HepG2 (cell line): ENCODE results near the gene ZNF581. TPM values are rescaled to one million over a fixed set of nuclear protein-coding genes. Genes with fewer than 3 reads are reported as not detected.

Source experiments
- ATAC-seq: fragments of 200-7000 bp; cut with Tn5 transposase; 3 replicates; pipeline ENCODE4 v1.9.1; 2020; ENCODE audit warnings: mild to moderate bottlenecking, moderate library complexity
- BruUV-seq: library from RNA; stranded (reverse); fragments of 400-500 nt; replicated peaks from 2 replicates; lab custom pipeline; 2021; lab: Mats Ljungman, UMichigan
- CTCF ChIA-PET: fragments of 300-600 bp; formaldehyde crosslinking; extraction: SDS; loops from one replicate; lab custom pipeline; 2021; ENCODE audit warnings: low total read pairs, inconsistent platforms, low intra/inter-chr PET ratio; lab: Yijun Ruan, JAX
- POLR2A ChIA-PET: fragments of 350-600 bp; sonication (Branson Sonifier 250); formaldehyde crosslinking; loops from one replicate; lab custom pipeline; 2020; ENCODE audit warnings: antibody characterized with exemption, inconsistent platforms; lab: Yijun Ruan, JAX
- DNase-seq: peaks from one replicate; pipeline ENCODE4 v3.0.0-alpha.2; 2015; ENCODE audit warnings: low spot score
- FAIRE-seq: peaks from 3 replicates; lab custom pipeline; 2011; peaks lifted over from hg19 to GRCh38; lab: Jason Lieb, UNC
- H2AFZ ChIP-seq: one replicate; pipeline ENCODE4 v1.6.1; 2011; ENCODE audit warnings: low read length, inconsistent platforms
- H3K27ac ChIP-seq: fragments of 300-600 bp; 3 replicates; pipeline ENCODE4 v1.8.0; 2011; ENCODE audit warnings: mixed run types, mild to moderate bottlenecking, mixed read lengths, low read length, inconsistent platforms; ENCODE audit not compliant: insufficient read depth; ENCODE audit errors: extremely low read length
- H3K27me3 ChIP-seq, 2 experiments: fragments of 200-600 bp in 1 of 2; 2 replicates in 1 of 2; 3 replicates in 1 of 2; pipeline versions ENCODE4 v1.6.0 to v1.8.0; 2011; ENCODE audit warnings: low read length in 2 of 2, mild to moderate bottlenecking in 2 of 2, moderate library complexity in 2 of 2, inconsistent platforms in 1 of 2; ENCODE audit not compliant: insufficient read depth in 2 of 2, control insufficient read depth in 1 of 2
- H3K36me3 ChIP-seq, 2 experiments: fragments of 200-600 bp in 1 of 2; replicated peaks in 1 of 2; 2 replicates in 1 of 2; 3 replicates in 1 of 2; pipeline versions ENCODE4 v1.5.1 to v1.8.0; 2011; ENCODE audit warnings: low read length in 2 of 2, inconsistent platforms in 1 of 2; ENCODE audit not compliant: insufficient read depth in 2 of 2, control insufficient read depth in 1 of 2
- H3K4me1 ChIP-seq: 2 replicates; pipeline ENCODE4 v1.5.1; 2012; ENCODE audit warnings: low read length, inconsistent platforms; ENCODE audit not compliant: insufficient read depth
- H3K4me2 ChIP-seq: 2 replicates; pipeline ENCODE4 v1.6.0; 2011; ENCODE audit warnings: low read depth, low read length, inconsistent platforms
- H3K4me3 ChIP-seq, 3 experiments: fragments of 200-600 bp in 1 of 3; sonication (generic), shearing (Covaris generic) in 1 of 3; replicated peaks in 1 of 3; 2 replicates each; pipeline ENCODE4 v1.5.1; 2011 to 2016; ENCODE audit warnings: low read length in 3 of 3, inconsistent platforms in 2 of 3, low read depth in 2 of 3, mild to moderate bottlenecking in 2 of 3, control low read depth in 1 of 3, mixed read lengths in 1 of 3; ENCODE audit not compliant: insufficient read depth in 1 of 3
- H3K79me2 ChIP-seq: one replicate; pipeline ENCODE4 v1.6.1; 2011; ENCODE audit warnings: low read length, inconsistent platforms; ENCODE audit not compliant: insufficient read depth
- H3K9ac ChIP-seq: 2 replicates; pipeline ENCODE4 v1.6.0; 2011; ENCODE audit warnings: mild to moderate bottlenecking, low read depth, low read length, inconsistent platforms; ENCODE audit not compliant: insufficient read depth
- H3K9me3 ChIP-seq: 2 replicates; pipeline ENCODE4 v1.5.1; 2012; ENCODE audit warnings: mild to moderate bottlenecking, low read length
- H4K20me1 ChIP-seq: 2 replicates; pipeline ENCODE4 v1.6.0; 2011; ENCODE audit warnings: inconsistent platforms, mild to moderate bottlenecking, low read length, moderate library complexity; ENCODE audit not compliant: insufficient read depth
- FOXC1 ChIP-seq: sonication (generic); formaldehyde crosslinking; IDR thresholded peaks from 2 replicates; pipeline ENCODE4 v1.8.0; 2022; ENCODE audit warnings: mild to moderate bottlenecking, missing genetic modification reagents, borderline replicate concordance
- HOXD1 ChIP-seq: sonication (generic); formaldehyde crosslinking; IDR thresholded peaks from 2 replicates; pipeline ENCODE4 v1.5.0; 2020; ENCODE audit warnings: missing genetic modification reagents
- JARID2 ChIP-seq: sonication (generic); formaldehyde crosslinking; IDR thresholded peaks from 2 replicates; pipeline ENCODE4 v1.8.1; 2023; ENCODE audit warnings: missing genetic modification reagents, inconsistent platforms; ENCODE audit not compliant: insufficient replicate concordance
- TBX2 ChIP-seq: sonication (generic); formaldehyde crosslinking; IDR thresholded peaks from 2 replicates; pipeline ENCODE4 v1.5.0; 2020; ENCODE audit warnings: missing genetic modification reagents, mild to moderate bottlenecking, borderline replicate concordance
- TMF1 ChIP-seq: sonication (generic); formaldehyde crosslinking; IDR thresholded peaks from 2 replicates; pipeline ENCODE4 v1.8.1; 2022; ENCODE audit warnings: low read depth, missing genetic modification reagents
- XBP1 ChIP-seq: sonication (generic); formaldehyde crosslinking; IDR thresholded peaks from 2 replicates; pipeline ENCODE4 v1.5.0; 2020; ENCODE audit warnings: missing genetic modification reagents
- ZBTB8A ChIP-seq: sonication (generic); formaldehyde crosslinking; IDR thresholded peaks from 2 replicates; pipeline ENCODE4 v1.4.0; 2020; ENCODE audit warnings: mild to moderate bottlenecking, low read depth, missing genetic modification reagents, borderline replicate concordance
- ZNF225 ChIP-seq: sonication (generic); formaldehyde crosslinking; IDR thresholded peaks from 2 replicates; pipeline ENCODE4 v1.4.0; 2020; ENCODE audit warnings: mild to moderate bottlenecking, missing genetic modification reagents
- ZNF329 ChIP-seq: sonication (generic); formaldehyde crosslinking; IDR thresholded peaks from 2 replicates; pipeline ENCODE4 v1.9.0; 2021; ENCODE audit warnings: low read depth, mild to moderate bottlenecking, missing genetic modification reagents
- ZNF556 ChIP-seq: sonication (generic); formaldehyde crosslinking; IDR thresholded peaks from 2 replicates; pipeline ENCODE4 v1.4.0; 2020; ENCODE audit warnings: mild to moderate bottlenecking, missing genetic modification reagents, borderline replicate concordance
- ZNF839 ChIP-seq: sonication (generic); formaldehyde crosslinking; IDR thresholded peaks from 2 replicates; pipeline ENCODE4 v1.4.0; 2020; ENCODE audit warnings: missing genetic modification reagents, mild to moderate bottlenecking, borderline replicate concordance
- WGBS: methylation state at CpG from one replicate; pipeline ENCODE4 v1.1.6; 2017; ENCODE audit warnings: low lambda C conversion rate; 5-methylcytosine and 5-hydroxymethylcytosine counted together
- in situ Hi-C: cut with HindIII; loops from 2 replicates; pipeline ENCODE4 v1.10.0; 2017; ENCODE audit warnings: low pct_unique_long_range_greater_than_20kb; ENCODE audit not compliant: extremely low pct_ligation_motif_present
- intact Hi-C: fragments of 100-400 bp; cut with micrococcal nuclease; formaldehyde crosslinking; loops from one replicate; pipeline ENCODE4 v1.10.0; 2022; ENCODE audit not compliant: unreplicated experiment
- polyA plus RNA-seq, 8 experiments: library from polyadenylated mRNA; depleted of rRNA in 3 of 8; stranded (reverse) in 7 of 8; unstranded in 1 of 8; fragments of >200 nt; fragmentation: Illumina TruSeq in 4 of 8; extraction: Trizol in 4 of 8; gene quantifications; 2 replicates each; pipeline versions ENCODE4 v1.2.1 to v1.2.3, GENCODE V29; 2011 to 2016; ENCODE audit warnings: low read depth in 4 of 8, missing spikeins in 1 of 8, mixed read lengths in 1 of 8; ENCODE audit not compliant: insufficient read depth in 1 of 8
- total RNA-seq, 5 experiments: library from RNA; depleted of rRNA; stranded (reverse); fragments of >200 nt; fragmentation: Illumina TruSeq; extraction: Trizol; gene quantifications; 2 replicates each; pipeline ENCODE4 v1.2.3, GENCODE V29; 2016; ENCODE audit warnings: low read depth in 1 of 5
- TF ChIP-seq, protein P1 (sequence below): sonication (generic); formaldehyde crosslinking; IDR thresholded peaks from 2 replicates; pipeline ENCODE4 v1.8.0; 2022; ENCODE audit warnings: missing genetic modification reagents, mild to moderate bottlenecking, moderate library complexity, borderline replicate concordance
- TF ChIP-seq, protein P2 (sequence below): sonication (generic); formaldehyde crosslinking; IDR thresholded peaks from 2 replicates; pipeline ENCODE4 v1.8.1; 2022; ENCODE audit warnings: low read depth, mild to moderate bottlenecking, missing genetic modification reagents
- TF ChIP-seq, protein P3 (sequence below): sonication (generic); formaldehyde crosslinking; conservative IDR thresholded peaks from 2 replicates; pipeline ENCODE4 v1.5.0; 2020; ENCODE audit warnings: missing genetic modification reagents
- TF ChIP-seq, protein P4 (sequence below): sonication (generic); formaldehyde crosslinking; conservative IDR thresholded peaks from 2 replicates; pipeline ENCODE4 v1.8.0; 2022; ENCODE audit warnings: mild to moderate bottlenecking, moderate library complexity, missing genetic modification reagents

ZNF581 gene
- total and polyA plus RNA-seq, 2 of the 13 experiments (the other 11 are each of a cell fraction or from before 2014, with no cell fraction given), result 19.6 to 49.5 TPM

DNA sequence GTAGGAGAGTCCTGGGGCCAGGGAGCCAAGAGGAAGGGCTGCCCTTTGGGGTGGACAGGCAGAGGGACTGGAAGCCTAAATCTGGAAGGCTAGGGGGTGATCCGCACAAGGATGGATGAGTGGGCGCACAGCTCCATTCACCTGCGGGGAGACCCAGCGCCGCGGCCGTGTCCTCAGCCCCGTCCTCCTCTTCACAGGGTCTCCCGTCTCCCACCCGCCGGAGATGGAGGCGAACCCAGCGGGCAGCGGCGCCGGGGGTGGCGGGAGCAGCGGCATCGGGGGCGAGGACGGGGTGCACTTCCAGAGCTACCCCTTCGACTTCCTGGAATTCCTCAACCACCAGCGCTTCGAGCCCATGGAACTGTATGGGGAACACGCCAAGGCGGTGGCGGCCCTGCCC lies 30.1 kb upstream of the ZNF581 start:
- H3K79me2 ChIP-seq, result no peaks in the 10 kb centered on the region
- WGBS, result over 99% methylated on average over 20 of the region's 27 CpGs
- H4K20me1 ChIP-seq, result no peaks in the 10 kb centered on the region
- no peak overlapping the region for H3K4me2 ChIP-seq
- H2AFZ ChIP-seq, result no peak overlapping the region
- H3K36me3 ChIP-seq, result peaks cover 2 to 4% of the 10 kb centered on the region in 2 experiments; a peak in 1 of 5 replicates
- peaks cover 5% of the 10 kb centered on the region for H3K4me1 ChIP-seq
- ATAC-seq (no peak), DNase-seq (no peak), FAIRE-seq (no peak)
- no peaks in the 10 kb centered on the region for H3K27me3 ChIP-seq
- ChIA-PET POLR2A (no interaction called here), CTCF (no interaction called here)
- no TSS peak for BruUV-seq
- no peak overlapping the region for H3K4me3 ChIP-seq
- no peak overlapping the region for H3K9ac ChIP-seq
- TF ChIP-seq TMF1 (CRISPR knock-in tag), result no peak
- no peak for TF ChIP-seq JARID2
- TF ChIP-seq ZNF225, result no peak
- no peak for TF ChIP-seq TBX2
- no peak for TF ChIP-seq HOXD1 (CRISPR knock-in tag)
- TF ChIP-seq FOXC1 (CRISPR knock-in tag), result no peak
- no peak for TF ChIP-seq ZNF329 (CRISPR knock-in tag)
- TF ChIP-seq, protein P1, sequence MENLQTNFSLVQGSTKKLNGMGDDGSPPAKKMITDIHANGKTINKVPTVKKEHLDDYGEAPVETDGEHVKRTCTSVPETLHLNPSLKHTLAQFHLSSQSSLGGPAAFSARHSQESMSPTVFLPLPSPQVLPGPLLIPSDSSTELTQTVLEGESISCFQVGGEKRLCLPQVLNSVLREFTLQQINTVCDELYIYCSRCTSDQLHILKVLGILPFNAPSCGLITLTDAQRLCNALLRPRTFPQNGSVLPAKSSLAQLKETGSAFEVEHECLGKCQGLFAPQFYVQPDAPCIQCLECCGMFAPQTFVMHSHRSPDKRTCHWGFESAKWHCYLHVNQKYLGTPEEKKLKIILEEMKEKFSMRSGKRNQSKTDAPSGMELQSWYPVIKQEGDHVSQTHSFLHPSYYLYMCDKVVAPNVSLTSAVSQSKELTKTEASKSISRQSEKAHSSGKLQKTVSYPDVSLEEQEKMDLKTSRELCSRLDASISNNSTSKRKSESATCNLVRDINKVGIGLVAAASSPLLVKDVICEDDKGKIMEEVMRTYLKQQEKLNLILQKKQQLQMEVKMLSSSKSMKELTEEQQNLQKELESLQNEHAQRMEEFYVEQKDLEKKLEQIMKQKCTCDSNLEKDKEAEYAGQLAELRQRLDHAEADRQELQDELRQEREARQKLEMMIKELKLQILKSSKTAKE (CRISPR knock-in tag), result no peak
- TF ChIP-seq, protein P2, sequence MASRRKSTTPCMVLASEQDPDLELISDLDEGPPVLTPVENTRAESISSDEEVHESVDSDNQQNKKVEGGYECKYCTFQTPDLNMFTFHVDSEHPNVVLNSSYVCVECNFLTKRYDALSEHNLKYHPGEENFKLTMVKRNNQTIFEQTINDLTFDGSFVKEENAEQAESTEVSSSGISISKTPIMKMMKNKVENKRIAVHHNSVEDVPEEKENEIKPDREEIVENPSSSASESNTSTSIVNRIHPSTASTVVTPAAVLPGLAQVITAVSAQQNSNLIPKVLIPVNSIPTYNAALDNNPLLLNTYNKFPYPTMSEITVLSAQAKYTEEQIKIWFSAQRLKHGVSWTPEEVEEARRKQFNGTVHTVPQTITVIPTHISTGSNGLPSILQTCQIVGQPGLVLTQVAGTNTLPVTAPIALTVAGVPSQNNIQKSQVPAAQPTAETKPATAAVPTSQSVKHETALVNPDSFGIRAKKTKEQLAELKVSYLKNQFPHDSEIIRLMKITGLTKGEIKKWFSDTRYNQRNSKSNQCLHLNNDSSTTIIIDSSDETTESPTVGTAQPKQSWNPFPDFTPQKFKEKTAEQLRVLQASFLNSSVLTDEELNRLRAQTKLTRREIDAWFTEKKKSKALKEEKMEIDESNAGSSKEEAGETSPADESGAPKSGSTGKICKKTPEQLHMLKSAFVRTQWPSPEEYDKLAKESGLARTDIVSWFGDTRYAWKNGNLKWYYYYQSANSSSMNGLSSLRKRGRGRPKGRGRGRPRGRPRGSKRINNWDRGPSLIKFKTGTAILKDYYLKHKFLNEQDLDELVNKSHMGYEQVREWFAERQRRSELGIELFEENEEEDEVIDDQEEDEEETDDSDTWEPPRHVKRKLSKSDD (CRISPR knock-in tag), result no peak
- TF ChIP-seq ZNF839 (CRISPR knock-in tag), result no peak
- TF ChIP-seq, protein P3, sequence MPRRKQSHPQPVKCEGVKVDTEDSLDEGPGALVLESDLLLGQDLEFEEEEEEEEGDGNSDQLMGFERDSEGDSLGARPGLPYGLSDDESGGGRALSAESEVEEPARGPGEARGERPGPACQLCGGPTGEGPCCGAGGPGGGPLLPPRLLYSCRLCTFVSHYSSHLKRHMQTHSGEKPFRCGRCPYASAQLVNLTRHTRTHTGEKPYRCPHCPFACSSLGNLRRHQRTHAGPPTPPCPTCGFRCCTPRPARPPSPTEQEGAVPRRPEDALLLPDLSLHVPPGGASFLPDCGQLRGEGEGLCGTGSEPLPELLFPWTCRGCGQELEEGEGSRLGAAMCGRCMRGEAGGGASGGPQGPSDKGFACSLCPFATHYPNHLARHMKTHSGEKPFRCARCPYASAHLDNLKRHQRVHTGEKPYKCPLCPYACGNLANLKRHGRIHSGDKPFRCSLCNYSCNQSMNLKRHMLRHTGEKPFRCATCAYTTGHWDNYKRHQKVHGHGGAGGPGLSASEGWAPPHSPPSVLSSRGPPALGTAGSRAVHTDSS, result no peak
- no peak for TF ChIP-seq ZBTB8A (CRISPR knock-in tag)
- TF ChIP-seq, protein P4, sequence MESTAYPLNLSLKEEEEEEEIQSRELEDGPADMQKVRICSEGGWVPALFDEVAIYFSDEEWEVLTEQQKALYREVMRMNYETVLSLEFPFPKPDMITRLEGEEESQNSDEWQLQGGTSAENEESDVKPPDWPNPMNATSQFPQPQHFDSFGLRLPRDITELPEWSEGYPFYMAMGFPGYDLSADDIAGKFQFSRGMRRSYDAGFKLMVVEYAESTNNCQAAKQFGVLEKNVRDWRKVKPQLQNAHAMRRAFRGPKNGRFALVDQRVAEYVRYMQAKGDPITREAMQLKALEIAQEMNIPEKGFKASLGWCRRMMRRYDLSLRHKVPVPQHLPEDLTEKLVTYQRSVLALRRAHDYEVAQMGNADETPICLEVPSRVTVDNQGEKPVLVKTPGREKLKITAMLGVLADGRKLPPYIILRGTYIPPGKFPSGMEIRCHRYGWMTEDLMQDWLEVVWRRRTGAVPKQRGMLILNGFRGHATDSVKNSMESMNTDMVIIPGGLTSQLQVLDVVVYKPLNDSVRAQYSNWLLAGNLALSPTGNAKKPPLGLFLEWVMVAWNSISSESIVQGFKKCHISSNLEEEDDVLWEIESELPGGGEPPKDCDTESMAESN (CRISPR knock-in tag), result no peak
- TF ChIP-seq ZNF556 (CRISPR knock-in tag), result no peak
- no peak for TF ChIP-seq XBP1 (CRISPR knock-in tag)
- in situ Hi-C loops, result no loop called here
- intact Hi-C loops, result no loop called here
- H3K27ac ChIP-seq, result no peak overlapping the region
- no peaks in the 10 kb centered on the region for H3K9me3 ChIP-seq
